Measurements from ENCODE around the gene CIDEC. TPM values are rescaled to one million over a fixed set of nuclear protein-coding genes. Genes with fewer than 3 reads are reported as not detected.
A peak's percentile ranks its signal among the peaks of the same experiment; 100 is the strongest.

CIDEC gene
- total RNA-seq, 1 donor, result not detected

DNA sequence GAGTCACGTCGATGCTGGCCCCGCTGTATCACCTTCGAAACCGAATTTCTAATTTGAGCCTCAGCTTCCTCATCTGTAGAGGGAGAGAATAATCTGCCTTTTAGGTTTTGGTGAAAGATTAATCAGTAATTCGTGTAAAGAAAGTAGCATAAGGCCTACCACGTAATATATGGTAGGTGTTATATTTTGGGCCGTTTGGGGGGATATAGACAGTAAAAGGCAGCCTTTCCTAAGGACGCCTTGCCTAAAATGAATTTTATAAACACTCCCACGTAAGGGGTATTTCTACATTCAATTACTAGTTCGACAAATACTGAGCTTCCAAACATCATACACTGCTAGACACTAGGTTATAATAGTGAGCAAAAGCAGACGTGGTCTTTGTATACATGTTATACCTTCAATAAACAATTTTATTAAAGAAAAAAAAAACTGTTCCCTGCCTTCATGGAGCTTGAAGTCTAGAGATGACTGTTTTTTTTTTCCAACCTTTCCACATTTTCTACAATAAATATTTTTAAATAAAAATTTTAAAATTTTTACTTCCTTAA lies 11.1 kb upstream of the CIDEC start:
- no peak for DNase-seq (ENCODE audit: low read depth)
- peak overlapping the region; percentile 93 for H3K4me3 ChIP-seq (ENCODE audit: low read depth, low read length)
- TF ChIP-seq, protein P1, sequence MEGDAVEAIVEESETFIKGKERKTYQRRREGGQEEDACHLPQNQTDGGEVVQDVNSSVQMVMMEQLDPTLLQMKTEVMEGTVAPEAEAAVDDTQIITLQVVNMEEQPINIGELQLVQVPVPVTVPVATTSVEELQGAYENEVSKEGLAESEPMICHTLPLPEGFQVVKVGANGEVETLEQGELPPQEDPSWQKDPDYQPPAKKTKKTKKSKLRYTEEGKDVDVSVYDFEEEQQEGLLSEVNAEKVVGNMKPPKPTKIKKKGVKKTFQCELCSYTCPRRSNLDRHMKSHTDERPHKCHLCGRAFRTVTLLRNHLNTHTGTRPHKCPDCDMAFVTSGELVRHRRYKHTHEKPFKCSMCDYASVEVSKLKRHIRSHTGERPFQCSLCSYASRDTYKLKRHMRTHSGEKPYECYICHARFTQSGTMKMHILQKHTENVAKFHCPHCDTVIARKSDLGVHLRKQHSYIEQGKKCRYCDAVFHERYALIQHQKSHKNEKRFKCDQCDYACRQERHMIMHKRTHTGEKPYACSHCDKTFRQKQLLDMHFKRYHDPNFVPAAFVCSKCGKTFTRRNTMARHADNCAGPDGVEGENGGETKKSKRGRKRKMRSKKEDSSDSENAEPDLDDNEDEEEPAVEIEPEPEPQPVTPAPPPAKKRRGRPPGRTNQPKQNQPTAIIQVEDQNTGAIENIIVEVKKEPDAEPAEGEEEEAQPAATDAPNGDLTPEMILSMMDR (IDR thresholded peaks at IDR 0.05; ENCODE audit: insufficient read depth, low read depth, low read length), result no peak

DNA sequence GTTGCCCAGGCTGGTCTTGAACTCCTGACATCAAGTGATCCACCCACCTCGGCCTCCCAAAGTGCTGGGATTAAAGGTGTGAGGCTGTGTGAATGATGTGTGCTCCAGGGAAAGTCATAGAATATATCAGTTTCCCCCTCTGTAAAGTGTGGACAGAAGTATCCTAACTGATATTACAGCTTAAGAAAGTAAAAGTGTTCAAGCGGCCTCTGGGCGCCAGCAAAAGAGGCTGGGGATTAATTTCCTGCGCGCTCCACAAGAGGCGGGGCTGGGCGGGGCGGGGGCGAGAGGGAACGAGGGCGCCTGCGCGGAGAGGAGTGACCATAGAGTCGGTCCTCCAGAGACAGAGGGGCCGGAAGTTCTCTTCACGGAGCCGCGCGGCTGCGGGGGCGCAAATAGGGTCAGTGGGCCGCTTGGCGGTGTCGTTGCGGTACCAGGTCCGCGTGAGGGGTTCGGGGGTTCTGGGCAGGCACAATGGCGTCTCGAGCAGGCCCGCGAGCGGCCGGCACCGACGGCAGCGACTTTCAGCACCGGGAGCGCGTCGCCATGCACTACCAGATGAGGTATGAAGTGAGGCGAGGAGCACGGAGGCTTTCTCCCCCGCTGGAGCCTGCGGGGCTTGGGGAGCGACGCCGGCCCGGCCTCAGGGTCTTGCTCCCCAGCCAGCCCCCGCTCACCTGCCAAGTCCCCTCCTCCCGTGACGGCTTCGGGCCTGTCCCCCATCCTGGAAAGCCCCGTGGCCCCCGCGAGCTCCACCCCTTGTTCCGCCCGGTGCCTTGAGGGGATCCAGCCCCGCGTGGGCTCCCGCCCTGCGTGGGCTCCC lies 10.4 kb upstream of the CIDEC start, which contains the start of gene JAGN1:
Gene JAGN1 (plus strand): TSS at position 362 of the 823 bp plus-strand sequence. CDS start 113 bp downstream, at position 475.
- DNase-seq (ENCODE audit: low read depth), result peak; percentile 93
- TF ChIP-seq, protein P1 (IDR thresholded peaks at IDR 0.05; ENCODE audit: insufficient read depth, low read depth, low read length), result no peak
- H3K4me3 ChIP-seq (ENCODE audit: low read depth, low read length), result peak within 1 kb of the TSS; percentile 93

GRCh38 chr3:9889405-9889804 lies 9.4 kb upstream of the CIDEC start:
- no peak for DNase-seq (ENCODE audit: low read depth)
- TF ChIP-seq, protein P1 (IDR thresholded peaks at IDR 0.05; ENCODE audit: insufficient read depth, low read depth, low read length), result no peak
- H3K4me3 ChIP-seq (ENCODE audit: low read depth, low read length), result no peak overlapping the region

DNA sequence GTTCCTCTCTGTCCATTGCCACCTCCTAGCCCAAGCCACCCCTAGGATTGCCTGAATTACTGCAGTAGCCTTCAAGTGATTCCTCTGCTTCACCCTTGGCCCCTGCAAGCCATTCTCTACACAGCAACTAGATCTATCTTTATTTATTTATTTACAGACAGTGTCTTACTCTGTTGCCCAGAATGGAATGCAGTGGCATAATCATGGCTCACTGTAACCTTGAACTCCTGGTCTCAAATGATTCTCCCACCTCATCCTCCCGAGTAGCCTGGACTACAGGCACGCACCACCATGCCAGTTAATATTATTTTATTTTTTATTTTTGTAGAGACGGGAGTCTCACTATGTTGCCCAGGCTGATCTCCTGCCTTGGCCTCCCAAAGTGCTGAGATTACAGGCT lies 8.5 kb upstream of the CIDEC start:
- DNase-seq (ENCODE audit: low read depth), result no peak
- TF ChIP-seq, protein P1 (IDR thresholded peaks at IDR 0.05; ENCODE audit: insufficient read depth, low read depth, low read length), result no peak
- H3K4me3 ChIP-seq (ENCODE audit: low read depth, low read length), result no peak overlapping the region

- no peak for DNase-seq (ENCODE audit: low read depth)
- H3K4me3 ChIP-seq (ENCODE audit: low read depth, low read length), result no peak overlapping the region
- TF ChIP-seq, protein P1 (IDR thresholded peaks at IDR 0.05; ENCODE audit: insufficient read depth, low read depth, low read length), result no peak
Observed at GRCh38 chr3:9887480-9887879, 7.4 kb upstream of the CIDEC start.

DNA sequence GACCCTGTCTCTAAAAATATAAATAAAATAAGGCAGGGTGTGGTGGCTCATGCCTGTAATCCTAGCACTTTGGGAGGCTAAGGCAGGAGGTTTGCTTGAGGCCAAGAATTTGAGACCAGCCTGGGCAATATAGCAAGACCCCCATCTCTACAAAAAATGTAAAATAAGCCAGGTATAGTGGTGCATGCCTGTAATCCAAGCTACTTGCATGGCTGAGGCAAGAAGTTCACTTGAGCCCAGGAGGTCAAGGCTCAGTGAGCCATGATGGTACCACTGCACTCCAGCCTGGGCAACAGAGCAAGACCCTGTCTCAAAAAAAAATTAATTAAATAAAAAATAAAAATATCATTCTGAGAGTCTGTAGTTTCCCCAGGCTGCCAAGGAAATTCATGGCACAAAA lies 6.3 kb upstream of the CIDEC start:
- TF ChIP-seq, protein P1 (IDR thresholded peaks at IDR 0.05; ENCODE audit: insufficient read depth, low read depth, low read length), result no peak
- no peak for DNase-seq (ENCODE audit: low read depth)
- no peak overlapping the region for H3K4me3 ChIP-seq (ENCODE audit: low read depth, low read length)

All from fibroblast of villous mesenchyme (primary cell).